Lower leg skin (tissue), 4 donors: ENCODE results near the gene THAP4. TPM values are rescaled to one million over a fixed set of nuclear protein-coding genes. Genes with fewer than 3 reads are reported as not detected.
A peak's percentile ranks its signal among the peaks of the same experiment; 100 is the strongest.
"Not testable (repeated sequence)": the region's sequence is repeated elsewhere in the genome, so short reads cannot be mapped to it uniquely, and the experiment has no call there.

Experiments
- DNase-seq, 2 donors: peaks; one replicate each; pipeline ENCODE4 v3.0.0-alpha.2; 2019; ENCODE audit warnings: low spot score in 2 of 2
- H3K4me3 ChIP-seq: fragments of 200-600 bp; sonication (generic); 2 replicates; pipeline ENCODE4 v1.5.1; 2017; ENCODE audit warnings: mild to moderate bottlenecking, low read depth; ENCODE audit not compliant: poor library complexity, severe bottlenecking
- POLR2A ChIP-seq, 2 donors: fragments of 450-650 bp; IDR thresholded peaks; one replicate each; pipeline ENCODE4 v1.6.1; 2016 to 2017; ENCODE audit warnings: antibody characterized with exemption in 2 of 2, mild to moderate bottlenecking in 1 of 2, moderate library complexity in 1 of 2
- WGBS, 2 donors: methylation state at CpG; one replicate each; pipeline ENCODE4 v1.1.5; 2018; 5-methylcytosine and 5-hydroxymethylcytosine counted together
- intact Hi-C: fragments of 100-400 bp; cut with DNase I; formaldehyde crosslinking; loops from one replicate; pipeline ENCODE4 v1.15.0; 2023; ENCODE audit warnings: low total_unique reads
- total RNA-seq, 4 donors: library from RNA; depleted of rRNA; stranded (reverse); fragments of >200 nt; gene quantifications; one replicate each; pipeline ENCODE4 v1.1.0, GENCODE V29; 2016
- TF ChIP-seq, protein P1 (sequence below), 3 donors: fragments of 450-650 bp; IDR thresholded peaks; one replicate each; pipeline ENCODE4 v1.5.1; 2016; ENCODE audit warnings: antibody characterized with exemption in 3 of 3, mild to moderate bottlenecking in 3 of 3, moderate library complexity in 2 of 3

THAP4 gene
- total RNA-seq, 4 donors from 2014 or later, result 52.4 to 60.7 (median 58.3) TPM

DNA sequence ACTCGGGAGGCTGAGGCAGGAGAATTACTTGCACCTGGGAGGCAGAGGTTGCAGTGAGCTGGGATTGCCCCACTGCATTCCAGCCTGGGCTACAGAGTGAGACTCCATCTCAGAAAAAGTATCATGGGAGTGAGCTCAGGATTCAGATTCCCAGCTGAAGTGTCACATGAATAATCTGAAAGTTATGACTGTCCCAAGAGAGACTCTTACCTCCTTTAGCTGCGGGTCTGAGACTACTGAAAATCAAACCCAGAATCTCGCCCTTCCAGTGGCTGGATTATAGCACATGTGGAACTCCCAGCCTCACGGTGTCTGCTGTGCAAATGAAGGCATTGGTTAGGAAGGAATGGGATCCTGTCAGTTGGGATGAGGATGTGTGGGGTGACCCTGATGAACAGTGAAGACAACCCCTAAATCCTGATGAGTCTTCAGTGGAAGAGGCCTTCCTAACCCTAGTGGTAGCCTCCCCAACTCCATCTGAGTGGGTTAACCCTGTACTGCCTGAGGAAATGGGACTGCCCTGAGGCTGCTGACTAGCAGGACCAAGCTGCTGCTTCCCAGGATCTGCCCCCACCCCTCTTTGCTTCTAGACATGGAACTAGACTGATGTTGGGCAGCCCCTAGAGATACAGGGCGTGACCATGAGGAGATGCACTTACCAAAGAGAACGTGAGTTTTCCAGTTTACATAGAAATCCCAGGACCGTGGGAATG lies 61.9 kb downstream of the THAP4 start:
- TF ChIP-seq POLR2A (IDR thresholded peaks at IDR 0.05), result no peak
- TF ChIP-seq, protein P1, sequence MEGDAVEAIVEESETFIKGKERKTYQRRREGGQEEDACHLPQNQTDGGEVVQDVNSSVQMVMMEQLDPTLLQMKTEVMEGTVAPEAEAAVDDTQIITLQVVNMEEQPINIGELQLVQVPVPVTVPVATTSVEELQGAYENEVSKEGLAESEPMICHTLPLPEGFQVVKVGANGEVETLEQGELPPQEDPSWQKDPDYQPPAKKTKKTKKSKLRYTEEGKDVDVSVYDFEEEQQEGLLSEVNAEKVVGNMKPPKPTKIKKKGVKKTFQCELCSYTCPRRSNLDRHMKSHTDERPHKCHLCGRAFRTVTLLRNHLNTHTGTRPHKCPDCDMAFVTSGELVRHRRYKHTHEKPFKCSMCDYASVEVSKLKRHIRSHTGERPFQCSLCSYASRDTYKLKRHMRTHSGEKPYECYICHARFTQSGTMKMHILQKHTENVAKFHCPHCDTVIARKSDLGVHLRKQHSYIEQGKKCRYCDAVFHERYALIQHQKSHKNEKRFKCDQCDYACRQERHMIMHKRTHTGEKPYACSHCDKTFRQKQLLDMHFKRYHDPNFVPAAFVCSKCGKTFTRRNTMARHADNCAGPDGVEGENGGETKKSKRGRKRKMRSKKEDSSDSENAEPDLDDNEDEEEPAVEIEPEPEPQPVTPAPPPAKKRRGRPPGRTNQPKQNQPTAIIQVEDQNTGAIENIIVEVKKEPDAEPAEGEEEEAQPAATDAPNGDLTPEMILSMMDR (IDR thresholded peaks at IDR 0.05), result no peak
- intact Hi-C loops, result no loop called here
- H3K4me3 ChIP-seq, result no peak overlapping the region
- DNase-seq, result peak in 1 of 2 donors; percentile 49
- 82 to 86% methylated on average over 7 of the region's 7 CpGs for WGBS, 2 donors

DNA sequence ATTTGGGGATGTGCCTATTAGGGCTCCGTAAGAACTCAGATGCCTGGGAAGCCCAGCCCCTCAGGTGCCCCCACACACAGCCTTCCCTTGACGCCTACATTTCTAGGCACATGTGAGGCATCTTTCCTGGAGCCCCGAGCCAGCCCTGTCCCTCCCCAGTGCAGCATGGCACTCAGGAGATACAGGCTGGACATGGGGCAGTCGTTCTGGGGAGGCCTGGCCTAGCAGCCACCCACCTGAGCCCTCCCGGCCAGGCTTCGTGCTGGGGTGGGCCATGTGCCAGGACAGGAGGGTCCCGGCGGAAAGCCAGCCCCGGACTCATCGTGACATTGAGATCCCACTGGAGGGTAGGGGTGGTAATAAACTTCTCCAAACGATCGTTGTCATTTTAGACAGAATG lies 63.2 kb downstream of the THAP4 start:
- 87 to 90% methylated on average over 10 to 12 of the region's 12 CpGs for WGBS, 2 donors
- TF ChIP-seq, protein P1 (IDR thresholded peaks at IDR 0.05), result no peak
- TF ChIP-seq POLR2A (IDR thresholded peaks at IDR 0.05), result no peak
- H3K4me3 ChIP-seq, result no peak overlapping the region
- no peak for DNase-seq
- intact Hi-C loops, result no loop called here

GRCh38 chr2:241572915-241573651 lies 63.9 kb downstream of the THAP4 start:
- peak in 1 of 2 donors; percentile 57 for DNase-seq
- intact Hi-C loops, H3K4me3 ChIP-seq: not testable (repeated sequence)
- whole genome bisulfite sequencing, 2 donors, result 94 to 96% methylated on average over 13 to 18 of the region's 20 CpGs

DNA sequence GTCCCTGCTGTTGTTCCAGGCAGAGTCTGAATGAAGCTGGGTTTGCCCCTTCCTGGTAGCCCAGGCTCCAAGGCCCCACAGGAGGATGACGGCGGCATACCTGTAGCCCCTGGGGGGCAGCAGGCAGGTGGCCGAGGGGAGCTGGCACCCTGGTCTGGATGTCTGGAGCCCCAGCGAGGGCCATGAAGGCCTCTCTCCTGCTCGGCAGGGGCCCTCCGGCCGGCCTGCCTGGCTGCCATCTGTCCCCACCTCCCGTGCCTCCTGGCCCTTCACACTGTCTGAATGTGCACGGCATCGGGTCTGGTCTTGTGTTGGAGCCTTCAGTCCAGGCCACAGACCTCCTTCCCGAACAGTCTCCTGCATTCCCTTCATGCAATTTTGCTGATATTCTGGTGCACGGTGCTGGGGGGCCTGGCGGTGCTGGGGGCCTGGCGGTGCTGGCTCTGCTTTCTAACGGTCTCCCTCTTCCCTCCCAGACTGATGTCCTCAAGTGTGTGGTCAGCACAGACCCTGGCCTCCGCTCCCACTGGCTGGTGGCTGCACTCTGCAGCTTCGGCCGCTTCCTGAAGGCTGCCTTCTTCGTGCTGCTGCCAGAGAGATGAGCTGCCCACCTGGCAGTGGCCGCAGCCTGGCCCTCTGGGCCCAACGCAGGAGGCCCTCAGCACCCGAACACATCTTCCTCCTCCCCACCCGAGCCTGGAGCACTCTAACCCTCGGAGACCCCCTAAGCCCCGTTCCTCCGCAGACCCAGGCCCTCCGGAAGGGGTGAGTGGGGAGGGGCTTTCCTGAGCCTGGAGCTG lies 64.9 kb downstream of the THAP4 start:
- TF ChIP-seq, protein P1 (IDR thresholded peaks at IDR 0.05), result no peak
- no peak for TF ChIP-seq POLR2A (IDR thresholded peaks at IDR 0.05)
- peak in 1 of 2 donors; percentile 83 for DNase-seq
- intact Hi-C loops, result no loop called here
- no peak overlapping the region for H3K4me3 ChIP-seq
- 89% methylated on average over 27 of the region's 27 CpGs for WGBS, 2 donors

- peak in 1 of 2 donors; percentile 80 for DNase-seq
- intact Hi-C loops, result no loop called here
- 84 to 85% methylated on average over 13 to 20 of the region's 23 CpGs for WGBS, 2 donors
- TF ChIP-seq, protein P1 (IDR thresholded peaks at IDR 0.05), result no peak
- TF ChIP-seq POLR2A (IDR thresholded peaks at IDR 0.05), result no peak
- H3K4me3 ChIP-seq, result no peak overlapping the region
Measured at GRCh38 chr2:241570961-241571581, 65.9 kb downstream of the THAP4 start.
